Activated naive CD8-positive, alpha-beta T cell treated with anti-CD3 and anti-CD28 coated beads, Interleukin-2, amount 10 ng/mL, durations not matched to agents 7 days and 5 days (primary cell): Measurements from ENCODE around the gene ZC2HC1C. TPM values are rescaled to one million over a fixed set of nuclear protein-coding genes. Genes with fewer than 3 reads are reported as not detected.
A peak's percentile ranks its signal among the peaks of the same experiment; 100 is the strongest.
"Not testable (repeated sequence)": the region's sequence is repeated elsewhere in the genome, so short reads cannot be mapped to it uniquely, and the experiment has no call there.

Experiments used
- ATAC-seq: fragments of 150-1000 bp; cut with Tn5 transposase; one replicate; pipeline ENCODE4 v1.10.0; 2021; ENCODE audit warnings: low read depth, moderate library complexity
- POLR2A ChIA-PET: fragments of 350-600 bp; sonication (Branson Sonifier 250); formaldehyde crosslinking; loops from one replicate; lab custom pipeline; 2021; ENCODE audit warnings: antibody characterized with exemption; lab: Charles Lee
- DNase-seq: peaks from one replicate; pipeline ENCODE4 v3.0.0; 2021
- H3K27ac Mint-ChIP-seq: one replicate; pipeline ENCODE4 v1.8.0; 2022; ENCODE audit warnings: mild to moderate bottlenecking, mixed read lengths
- H3K27me3 Mint-ChIP-seq: one replicate; pipeline ENCODE4 v1.8.0; 2022; ENCODE audit warnings: mild to moderate bottlenecking, moderate library complexity, mixed read lengths
- H3K36me3 Mint-ChIP-seq: one replicate; pipeline ENCODE4 v1.8.0; 2021; ENCODE audit warnings: mild to moderate bottlenecking, mixed read lengths
- H3K4me1 Mint-ChIP-seq: one replicate; pipeline ENCODE4 v1.8.0; 2021; ENCODE audit warnings: mixed read lengths
- H3K4me3 Mint-ChIP-seq: one replicate; pipeline ENCODE4 v1.8.0; 2022; ENCODE audit warnings: mild to moderate bottlenecking, moderate library complexity, mixed read lengths
- H3K9me3 Mint-ChIP-seq: one replicate; pipeline ENCODE4 v1.8.0; 2021; ENCODE audit warnings: mixed read lengths
- total RNA-seq, 2 experiments: library from RNA; stranded (reverse); gene quantifications; one replicate each; pipeline ENCODE4 v1.2.3, GENCODE V29; 2021

ZC2HC1C gene
- total RNA-seq, 2 experiments from 2014 or later: 0.69 to 1.5 TPM

DNA sequence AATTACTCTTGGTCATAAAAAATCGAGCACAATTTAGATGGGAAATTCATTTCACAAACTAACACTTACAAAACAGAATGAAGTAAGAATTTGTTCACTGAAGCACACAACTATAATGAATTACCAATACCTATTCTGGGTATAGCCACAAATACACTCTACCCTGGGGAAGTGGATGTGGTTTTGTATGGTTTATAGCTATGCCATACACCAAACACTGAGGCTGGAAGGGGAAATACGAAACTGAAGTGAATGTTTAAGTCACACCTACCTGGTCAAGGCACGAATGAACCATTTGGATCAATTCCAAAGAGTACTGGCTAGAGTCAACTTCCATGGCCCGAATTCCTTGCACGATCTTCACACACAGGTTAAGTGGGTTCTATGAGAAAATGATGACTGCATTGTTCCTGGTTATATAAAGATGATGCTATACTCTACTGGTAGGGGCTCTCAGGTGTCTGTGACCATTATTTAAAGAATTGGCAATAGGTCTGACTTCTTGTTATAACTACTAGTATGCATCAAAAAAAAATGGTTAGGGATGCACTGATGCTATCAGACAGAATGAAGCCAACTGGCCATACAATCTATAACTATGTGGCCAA, 44.6 kb downstream of the ZC2HC1C start:
- DNase-seq: no peak
- Mint-ChIP-seq H3K27me3 (no peaks in the 10 kb centered on the region), H3K36me3 (peaks cover 55% of the 10 kb centered on the region), H3K27ac (peak overlapping the region; percentile 77), H3K4me3 (peak overlapping the region; percentile 54), H3K4me1 (peaks cover 25% of the 10 kb centered on the region), H3K9me3 (no peaks in the 10 kb centered on the region)
- ATAC-seq: peak; percentile 98
- POLR2A ChIA-PET: interaction anchor here (0.5 to 0.7 kb wide), 3 partner anchors 9 to 490 kb away, joined by 3 read pairs; partner anchors contain the start of gene NEK9

DNA sequence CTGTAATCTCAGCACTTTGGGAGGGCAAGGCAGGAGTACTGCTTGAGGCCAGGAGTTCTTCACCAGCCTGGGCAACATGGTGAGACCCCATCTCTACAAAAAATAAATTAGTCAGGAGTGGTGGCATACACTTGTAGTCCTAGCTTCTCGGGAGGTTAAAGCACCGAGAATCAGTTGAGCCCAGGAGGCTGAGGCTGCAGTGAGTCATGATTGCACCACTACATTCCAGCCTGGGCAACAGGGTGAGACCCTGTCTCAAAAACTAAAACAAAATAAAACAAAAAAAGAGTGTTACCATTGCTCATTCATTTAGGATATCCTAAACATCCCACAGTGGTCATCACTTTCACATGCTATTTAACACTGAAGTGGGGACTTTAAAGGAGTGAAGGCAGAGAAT, 49.6 kb downstream of the ZC2HC1C start:
- Mint-ChIP-seq H3K27ac (no peak overlapping the region), H3K4me1 (peaks cover 22% of the 10 kb centered on the region), H3K27me3 (no peaks in the 10 kb centered on the region), H3K4me3 (no peak overlapping the region), H3K9me3 (no peaks in the 10 kb centered on the region), H3K36me3 (peaks cover 40% of the 10 kb centered on the region)
- POLR2A ChIA-PET: no interaction called here
- ATAC-seq (no peak), DNase-seq (no peak)

DNA sequence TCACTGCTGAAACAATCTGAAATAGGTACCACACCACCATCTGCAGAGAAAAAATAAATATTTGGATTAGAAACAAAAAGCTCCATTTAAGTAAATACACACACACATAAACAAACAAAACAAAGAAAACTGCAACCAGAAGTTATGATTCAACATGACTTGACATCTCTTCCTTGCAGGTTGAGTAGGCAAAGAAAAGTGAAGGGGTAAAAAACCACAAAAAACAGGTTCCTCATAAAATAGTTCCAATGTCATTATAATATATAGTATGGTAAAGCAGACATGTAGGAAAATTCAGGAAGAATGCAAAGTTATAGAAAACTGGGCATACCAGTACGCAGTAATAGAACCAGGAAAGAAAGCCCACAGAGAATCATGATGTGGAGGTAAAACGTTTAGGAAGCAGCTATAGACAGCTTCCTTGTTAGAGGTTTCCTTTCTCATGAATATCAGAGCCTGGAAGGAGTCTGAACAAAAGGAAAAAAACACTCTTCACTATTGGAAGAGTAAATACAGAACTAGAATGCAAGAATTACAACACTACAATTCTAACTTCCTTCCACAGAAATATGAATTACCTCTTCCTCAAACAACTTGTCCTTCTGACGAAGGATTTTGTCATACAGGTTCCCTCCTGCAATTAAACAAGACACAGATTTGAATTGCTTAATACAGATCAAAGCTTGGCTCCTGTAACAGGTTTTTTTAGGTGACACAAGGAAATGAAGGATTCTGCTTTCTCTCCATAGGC, 51.3 kb downstream of the ZC2HC1C start:
- DNase-seq (no peak), ATAC-seq (no peak)
- Mint-ChIP-seq H3K9me3 (no peaks in the 10 kb centered on the region), H3K4me1 (peaks cover 30% of the 10 kb centered on the region), H3K27me3 (no peaks in the 10 kb centered on the region), H3K4me3 (no peak overlapping the region), H3K27ac (peak overlapping the region; percentile 30), H3K36me3 (peaks cover 33% of the 10 kb centered on the region)
- POLR2A ChIA-PET: no interaction called here

DNA sequence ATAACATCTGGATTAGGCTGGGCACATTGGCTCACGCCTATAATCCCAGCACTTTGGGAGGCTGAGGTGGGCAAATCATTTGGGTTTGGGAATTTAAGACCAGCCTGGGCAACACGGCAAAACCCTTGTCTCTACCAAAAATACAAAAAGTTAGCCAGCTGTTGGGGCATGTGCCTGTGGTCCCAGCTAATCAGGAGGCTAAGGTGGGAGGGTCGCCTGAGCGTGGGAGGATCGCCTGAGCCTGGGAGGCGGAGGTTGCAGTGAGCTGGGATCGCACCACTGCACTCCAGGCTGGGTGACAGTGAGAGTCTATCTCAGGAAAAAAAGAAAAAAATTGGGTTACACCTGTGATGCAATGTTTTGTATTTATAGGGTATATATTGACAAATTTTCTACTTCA, 52.1 kb downstream of the ZC2HC1C start:
- Mint-ChIP-seq H3K4me1 (peaks cover 34% of the 10 kb centered on the region), H3K27me3 (no peaks in the 10 kb centered on the region), H3K4me3 (no peak overlapping the region), H3K27ac (no peak overlapping the region), H3K9me3 (no peaks in the 10 kb centered on the region), H3K36me3 (peaks cover 30% of the 10 kb centered on the region)
- DNase-seq (no peak), ATAC-seq (no peak)
- POLR2A ChIA-PET: no interaction called here

DNA sequence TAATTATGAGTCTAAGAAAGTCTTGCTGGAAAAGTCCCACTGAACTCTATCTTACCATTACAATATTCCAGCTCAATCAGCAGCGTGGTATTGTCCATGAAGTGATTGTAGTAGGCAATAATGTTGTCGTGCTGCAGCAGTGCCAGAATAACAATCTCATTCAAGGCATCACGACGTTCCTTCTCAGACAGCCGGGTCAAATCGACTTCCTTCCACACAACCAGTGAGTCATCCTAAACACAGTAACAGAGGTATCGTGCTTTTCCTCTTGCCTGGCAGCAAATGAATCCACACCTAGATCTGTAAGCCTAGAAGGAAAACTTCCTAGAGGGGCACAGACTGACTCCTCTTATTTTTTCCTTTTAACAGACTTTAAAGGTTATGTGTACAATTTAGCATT, 54.5 kb downstream of the ZC2HC1C start:
- Mint-ChIP-seq H3K9me3 (no peaks in the 10 kb centered on the region), H3K27me3 (no peaks in the 10 kb centered on the region), H3K27ac (peak overlapping the region; percentile 31), H3K4me3 (peak overlapping the region; percentile 4), H3K36me3 (peaks cover 22% of the 10 kb centered on the region), H3K4me1 (peaks cover 43% of the 10 kb centered on the region)
- DNase-seq (no peak), ATAC-seq (no peak)
- POLR2A ChIA-PET: no interaction called here

DNA sequence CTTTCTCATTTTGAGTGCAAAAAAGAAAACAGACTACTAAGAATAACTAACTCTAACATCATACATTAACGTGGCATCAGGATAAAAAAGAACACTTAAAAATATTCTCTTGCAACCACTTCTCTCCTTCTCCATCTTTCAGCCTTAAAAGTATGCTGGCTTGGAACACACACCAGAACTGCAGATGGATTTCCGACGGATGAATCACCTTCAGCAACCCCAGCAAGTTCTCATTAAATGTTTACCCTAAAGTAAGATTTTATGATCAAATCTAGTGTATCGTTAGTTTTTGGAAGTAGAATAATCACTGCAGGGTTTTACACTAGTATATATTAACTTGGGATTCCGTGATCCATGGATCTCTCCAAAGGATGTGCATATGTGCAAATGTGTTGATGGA, 56.2 kb downstream of the ZC2HC1C start:
- peaks cover 42% of the 10 kb centered on the region for H3K4me1 Mint-ChIP-seq
- DNase-seq: no peak
- no peaks in the 10 kb centered on the region for H3K9me3 Mint-ChIP-seq
- H3K27me3 Mint-ChIP-seq: no peaks in the 10 kb centered on the region
- H3K36me3 Mint-ChIP-seq: peaks cover 15% of the 10 kb centered on the region
- no peak overlapping the region for H3K27ac Mint-ChIP-seq
- POLR2A ChIA-PET: interaction anchor here (0.9 to 2.5 kb wide), 7 partner anchors 13 to 176 kb away, joined by 3 to 11 read pairs (median 5); no protein-coding TSS in a partner anchor
- ATAC-seq: no peak
- H3K4me3 Mint-ChIP-seq: peak overlapping the region; percentile 95

DNA sequence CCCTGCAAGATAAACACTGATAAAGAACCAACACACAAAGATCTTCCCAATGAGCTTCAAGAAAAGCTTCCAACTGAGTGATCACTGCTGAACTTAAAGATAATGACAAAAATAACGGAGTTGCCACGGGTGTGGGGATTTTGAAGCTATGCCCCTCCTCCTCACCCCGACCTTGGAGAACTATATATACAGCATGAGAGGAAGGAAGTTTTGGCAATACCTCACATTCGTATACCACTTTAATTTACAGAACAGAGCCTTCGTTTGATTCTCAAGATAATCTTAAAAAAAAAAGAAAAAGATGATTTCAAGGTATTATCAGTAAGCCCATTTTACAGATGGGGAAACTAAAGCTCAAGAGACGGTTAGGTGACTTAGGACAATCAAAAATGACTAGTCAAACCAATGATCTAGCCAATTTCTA, 56.7 kb downstream of the ZC2HC1C start:
- no peak for DNase-seq
- POLR2A ChIA-PET: interaction anchor here (0.6 to 2.5 kb wide), 20 partner anchors 8 to 371 kb away, joined by 3 to 11 read pairs (median 4); no protein-coding TSS in a partner anchor

DNA sequence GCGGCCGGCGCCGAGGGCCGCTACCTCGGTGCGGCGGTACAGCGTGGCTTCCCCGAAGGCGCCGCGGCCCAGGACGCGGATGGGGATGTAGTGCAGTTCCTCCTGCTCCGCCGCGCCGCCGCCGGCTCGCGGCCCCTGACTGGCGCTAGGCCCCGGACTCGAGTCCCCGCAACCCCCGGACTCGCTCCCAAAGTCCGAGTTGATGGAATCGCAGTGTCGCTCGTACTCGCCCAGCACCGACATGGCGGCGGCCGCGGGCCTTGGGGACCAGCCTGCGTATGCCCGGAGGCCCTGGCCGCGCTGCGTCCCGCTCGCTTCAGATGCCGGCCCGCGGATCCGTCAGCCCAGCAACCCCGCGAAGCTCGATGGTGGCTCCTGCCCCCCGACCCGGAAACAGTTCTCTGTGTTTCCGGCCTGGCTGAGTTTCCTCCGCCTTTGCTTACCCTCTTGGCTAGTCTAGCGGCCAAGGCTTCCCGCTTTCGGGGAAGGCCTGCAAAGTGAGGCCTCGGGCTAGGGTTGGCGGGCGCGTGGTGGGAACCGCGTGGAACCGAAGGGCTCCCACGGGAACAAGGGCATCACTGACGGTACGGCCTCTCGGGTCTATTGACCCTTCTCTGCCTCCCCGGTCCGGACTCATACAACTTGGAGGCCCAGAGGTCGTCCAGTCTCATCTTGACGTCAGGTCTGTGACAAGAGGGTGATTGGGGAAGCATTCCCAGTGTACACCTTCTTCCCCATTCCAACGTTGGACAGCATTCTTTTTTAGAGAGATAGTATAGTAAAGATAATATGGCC, 57.4 kb downstream of the ZC2HC1C start, which contains the start of gene NEK9:
Gene NEK9, minus strand, starts transcription at position 370 of the 795 bp plus-strand sequence. Its CDS starts 127 bp downstream, at position 243.
- H3K9me3 Mint-ChIP-seq: no peaks in the 10 kb centered on the region
- peaks cover 34% of the 10 kb centered on the region for H3K4me1 Mint-ChIP-seq
- POLR2A ChIA-PET: interaction anchor here (0.5 to 2.5 kb wide), 26 partner anchors 9 to 1763 kb away, joined by 3 to 11 read pairs (median 4); partner anchors contain the start of gene ZC2HC1C
- peak within 1 kb of the TSS; percentile 95 for H3K4me3 Mint-ChIP-seq
- H3K27ac Mint-ChIP-seq: peak within 1 kb of the TSS; percentile 97
- H3K36me3 Mint-ChIP-seq: peaks cover 11% of the 10 kb centered on the region
- peak; percentile 93 for ATAC-seq
- no peaks in the 10 kb centered on the region for H3K27me3 Mint-ChIP-seq
- DNase-seq: peak; percentile 90

More for the DNA sequence above, 56.7 kb downstream of the ZC2HC1C start:
- Mint-ChIP-seq H3K27ac (peak overlapping the region; percentile 97), H3K36me3 (peaks cover 13% of the 10 kb centered on the region), H3K4me3 (peak overlapping the region; percentile 95), H3K9me3 (no peaks in the 10 kb centered on the region), H3K27me3 (no peaks in the 10 kb centered on the region), H3K4me1 (peaks cover 38% of the 10 kb centered on the region)
- no peak for ATAC-seq

DNA sequence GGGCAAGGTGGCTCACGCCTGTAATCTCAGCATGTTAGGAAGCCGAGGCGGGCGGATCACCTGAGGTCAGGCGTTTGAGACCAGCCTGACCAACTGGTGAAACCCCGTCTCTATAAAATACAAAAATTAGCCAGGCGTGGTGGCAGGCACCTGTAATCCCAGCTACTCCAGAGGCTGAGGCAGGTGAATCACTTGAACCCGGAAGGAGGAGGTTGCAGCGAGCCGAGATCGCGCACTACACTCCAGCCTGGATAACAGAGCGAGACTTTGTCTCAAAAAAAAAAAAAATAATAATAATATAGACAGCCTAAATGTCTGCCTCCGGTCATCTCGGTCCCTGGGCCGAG, 58.0 kb downstream of the ZC2HC1C start:
- Mint-ChIP-seq H3K4me3 (peak overlapping the region; percentile 95), H3K27ac (peak overlapping the region; percentile 97)
- POLR2A ChIA-PET: interaction anchor here (0.5 to 2.5 kb wide), 22 partner anchors 9 to 1762 kb away, joined by 3 to 11 read pairs (median 4); partner anchors contain the start of gene ZC2HC1C

DNA sequence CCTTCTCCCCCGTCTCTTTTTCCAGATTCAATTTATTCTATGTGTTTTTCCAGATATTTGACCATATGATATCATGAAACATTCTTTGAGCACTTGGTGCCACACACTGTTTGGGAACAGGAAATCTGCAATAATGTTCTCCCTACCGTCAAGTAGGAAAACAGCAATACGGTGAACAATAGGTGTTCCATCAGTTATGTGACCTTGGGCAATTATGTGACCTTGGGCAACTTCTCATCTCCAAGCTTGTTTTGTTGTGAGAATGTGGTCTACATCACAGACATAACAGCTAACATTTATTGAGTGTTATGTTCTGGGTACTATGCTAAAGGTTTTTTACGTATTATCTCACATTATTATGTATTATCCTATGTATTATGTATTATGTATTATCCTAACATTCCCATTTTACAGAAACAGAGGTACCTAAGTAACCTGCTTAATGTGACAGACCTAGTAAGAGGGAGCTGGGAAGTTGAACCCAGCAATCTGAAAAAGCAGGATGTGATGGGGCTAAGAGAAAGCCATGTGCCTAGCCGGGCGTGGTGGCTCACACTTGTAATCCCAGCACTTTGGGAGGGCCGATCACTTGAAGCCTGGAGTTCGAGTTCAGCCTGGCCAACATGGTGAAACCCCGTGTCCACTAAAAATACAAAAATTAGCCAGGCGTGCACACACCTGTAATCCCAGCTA, 58.6 kb downstream of the ZC2HC1C start:
- Mint-ChIP-seq H3K36me3 (peaks cover 11% of the 10 kb centered on the region), H3K27ac (peak overlapping the region; percentile 93), H3K4me3 (peak overlapping the region; percentile 95), H3K9me3 (no peaks in the 10 kb centered on the region), H3K27me3 (no peaks in the 10 kb centered on the region), H3K4me1 (peaks cover 35% of the 10 kb centered on the region)
- POLR2A ChIA-PET: interaction anchor here (0.9 to 2.5 kb wide), 6 partner anchors 10 to 261 kb away, joined by 3 to 6 read pairs (median 3); no protein-coding TSS in a partner anchor
- ATAC-seq: no peak
- no peak for DNase-seq

More for the DNA sequence above, 58.0 kb downstream of the ZC2HC1C start:
- H3K9me3 Mint-ChIP-seq, DNase-seq, H3K27me3 Mint-ChIP-seq, ATAC-seq: not testable (repeated sequence)
- Mint-ChIP-seq H3K36me3 (peaks cover 11% of the 10 kb centered on the region), H3K4me1 (peaks cover 33% of the 10 kb centered on the region)

DNA sequence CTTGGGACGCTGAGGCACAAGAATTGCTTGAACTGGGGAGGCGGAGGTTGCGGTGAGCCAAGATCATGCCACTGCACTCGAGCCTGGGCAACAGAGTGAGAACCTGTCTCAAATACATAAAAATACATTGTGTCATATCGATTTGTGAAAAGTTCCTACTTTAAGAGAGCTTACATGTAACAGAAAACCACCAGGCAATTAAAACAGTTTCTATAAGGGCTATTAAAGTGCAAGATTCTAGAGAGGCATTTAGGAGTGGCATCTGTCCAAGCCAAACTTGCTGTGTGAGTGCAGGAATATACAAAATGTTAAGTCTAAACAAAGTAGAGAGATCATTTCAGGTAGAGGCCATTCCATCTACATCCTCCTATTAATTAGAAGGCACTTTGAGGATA, 59.2 kb downstream of the ZC2HC1C start:
- Mint-ChIP-seq H3K36me3 (peaks cover 15% of the 10 kb centered on the region), H3K27ac (no peak overlapping the region), H3K9me3 (no peaks in the 10 kb centered on the region), H3K4me1 (peaks cover 35% of the 10 kb centered on the region), H3K27me3 (no peaks in the 10 kb centered on the region), H3K4me3 (peak overlapping the region; percentile 13)
- POLR2A ChIA-PET: interaction anchor here (0.9 to 1.5 kb wide), 2 partner anchors 166 to 167 kb away, joined by 3 read pairs; no protein-coding TSS in a partner anchor
- no peak for DNase-seq
- ATAC-seq: no peak
